Measurements from ENCODE around the gene LMF2.

Gene LMF2

DNA sequence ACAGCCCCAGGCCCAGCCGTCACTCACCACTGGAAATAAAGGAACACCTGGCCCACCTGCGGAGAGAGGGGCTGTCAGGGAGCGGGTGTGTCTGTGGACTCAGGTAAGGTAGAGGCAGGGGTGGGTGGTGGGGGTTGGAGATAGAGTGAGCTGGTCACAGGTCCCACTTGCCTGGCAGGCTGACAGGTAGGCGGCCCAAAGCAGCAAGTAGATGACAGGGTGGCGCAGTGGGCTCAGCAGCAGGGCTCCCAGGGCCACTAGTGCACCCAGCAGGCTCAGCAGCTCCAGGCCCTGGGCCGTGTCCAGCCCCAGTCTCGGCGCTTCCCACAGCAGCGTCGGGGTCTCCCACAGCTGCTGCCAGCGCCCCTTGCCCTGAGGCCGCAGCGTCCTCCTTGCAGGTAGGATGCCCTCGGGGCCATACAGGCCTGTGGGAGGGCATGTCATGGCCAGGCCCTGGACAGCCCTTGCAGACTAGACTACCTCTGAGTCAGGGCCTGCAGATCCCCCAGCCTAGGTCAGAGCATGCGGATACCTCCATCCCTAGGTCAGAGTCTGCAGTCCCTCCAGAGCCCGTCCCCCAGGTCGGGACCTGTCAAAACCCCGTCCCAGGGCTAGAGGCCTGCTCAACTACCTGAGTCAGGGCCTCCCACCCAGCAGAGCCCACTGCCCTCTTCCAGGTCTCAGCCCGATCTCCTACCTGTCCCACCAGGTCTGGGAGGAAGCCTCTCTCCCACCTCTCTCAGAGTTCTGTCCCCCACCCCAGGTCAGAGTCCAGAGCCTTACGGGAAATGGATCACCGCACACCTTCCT, 686 bp downstream of the LMF2 start:
- in situ Hi-C loops (cut with MboI; ENCODE audit: low pct_unique_long_range_greater_than_20kb, low sequenced_read_pairs), result no loop called here

DNA sequence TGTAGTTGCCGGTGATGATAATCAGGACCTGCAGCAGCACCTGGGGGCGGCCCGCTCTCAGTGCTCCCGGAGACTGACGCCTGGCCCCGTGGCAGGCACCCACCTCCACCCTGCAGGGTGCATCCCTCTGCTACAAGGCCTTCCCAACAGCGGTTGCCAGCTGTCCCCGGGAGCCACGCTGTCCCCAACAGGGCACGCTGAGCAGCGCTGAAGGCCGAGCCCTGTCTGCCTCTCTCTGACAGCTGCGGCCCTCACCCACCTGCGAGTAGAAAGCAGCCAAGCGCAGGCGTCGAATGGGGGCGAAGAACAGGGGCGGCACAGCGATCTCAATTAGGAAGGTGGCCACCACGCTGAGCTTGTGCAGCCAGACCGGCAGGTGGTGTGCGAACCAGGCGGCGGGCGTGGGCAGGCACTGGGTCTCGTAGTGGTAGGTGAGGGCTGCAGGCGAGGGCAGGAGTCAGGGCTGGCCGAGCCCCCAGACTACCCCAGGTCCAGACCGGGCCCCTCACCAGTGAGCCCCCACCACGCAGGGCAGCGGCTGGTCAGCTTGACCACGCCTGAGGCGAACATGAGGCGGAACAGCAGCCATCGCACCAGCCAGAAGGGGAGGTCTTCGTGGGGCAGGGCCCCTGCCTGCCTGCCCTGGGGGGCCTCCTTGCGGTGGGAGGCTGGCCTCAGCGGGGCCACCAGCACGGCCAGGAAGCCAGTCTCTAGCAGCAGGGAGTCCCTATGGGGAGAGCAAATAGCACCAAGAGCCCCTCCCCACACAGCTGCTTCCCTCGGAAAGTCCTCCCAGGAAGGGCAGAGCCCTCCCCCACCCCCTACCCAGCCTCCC, 1.5 kb downstream of the LMF2 start:
- in situ Hi-C loops (cut with MboI; ENCODE audit: low pct_unique_long_range_greater_than_20kb, low sequenced_read_pairs), result no loop called here
- DNase-seq, result no peak

More for the DNA sequence above, 686 bp downstream of the LMF2 start:
- DNase-seq, result no peak

DNA sequence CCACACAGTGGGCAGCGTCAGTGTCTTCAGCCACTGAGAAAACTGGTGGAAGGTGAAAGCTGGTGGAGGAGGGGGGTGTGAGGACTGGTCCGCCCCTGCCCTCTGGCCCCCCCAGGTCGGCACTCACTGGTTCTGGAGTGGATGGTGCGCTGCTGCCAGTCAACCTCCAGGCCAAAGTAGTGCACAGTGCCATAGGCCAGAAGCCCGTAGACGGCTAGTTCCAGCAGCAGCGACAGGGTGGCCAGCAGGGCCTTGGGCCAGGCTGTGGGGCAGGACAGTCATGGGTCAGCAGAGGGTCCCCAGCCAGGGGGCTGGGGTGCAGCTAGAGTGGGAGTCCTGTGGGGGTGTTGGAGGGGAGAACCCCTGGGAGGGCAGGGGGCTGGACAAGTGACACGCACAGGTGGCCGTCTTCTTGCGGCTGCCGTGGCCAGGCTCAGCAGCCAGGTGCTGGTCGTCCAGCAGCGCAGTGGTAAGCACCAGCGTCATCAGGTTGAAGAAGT, 2.2 kb downstream of the LMF2 start:
- no peak for DNase-seq
- in situ Hi-C loops (cut with MboI; ENCODE audit: low pct_unique_long_range_greater_than_20kb, low sequenced_read_pairs), result no loop called here

- DNase-seq, result no peak
Observed at GRCh38 chr22:50504369-50505211, 2.9 kb downstream of the LMF2 start.

DNA sequence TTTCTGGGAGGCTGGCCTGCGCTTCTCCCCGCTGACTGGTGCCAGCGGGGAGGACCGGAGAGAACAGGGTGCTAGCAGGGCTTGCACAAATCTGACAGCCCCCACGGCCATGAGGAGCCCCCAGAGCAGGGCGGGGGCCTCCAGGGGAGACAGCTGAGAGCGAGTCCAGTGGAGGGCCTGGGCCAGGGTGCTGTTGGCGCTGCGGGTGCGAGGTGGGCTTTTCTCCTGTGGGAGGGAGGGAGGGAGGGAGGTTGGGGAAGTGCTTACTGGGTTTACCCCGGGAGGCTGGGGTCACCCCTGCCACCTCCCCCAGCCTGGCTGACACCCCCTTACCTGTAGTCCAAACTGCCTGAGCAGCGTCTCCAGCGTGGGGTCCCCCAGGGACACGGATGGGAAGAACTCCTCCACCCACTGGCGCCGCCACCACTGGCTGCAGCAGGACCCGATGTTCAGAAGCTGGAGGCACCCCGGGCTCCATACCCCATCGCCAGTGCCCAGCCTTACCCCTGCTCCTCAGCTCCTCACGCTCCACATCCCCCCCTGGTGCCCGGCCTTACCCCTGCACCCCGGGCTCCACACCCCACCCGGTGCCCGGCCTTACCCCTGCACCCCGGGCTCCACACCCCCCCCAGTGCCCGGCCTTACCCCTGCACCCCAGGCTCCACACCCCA, 3.9 kb downstream of the LMF2 start:
- in situ Hi-C loops (cut with MboI; ENCODE audit: low pct_unique_long_range_greater_than_20kb, low sequenced_read_pairs), result no loop called here
- no peak for DNase-seq

More at GRCh38 chr22:50504369-50505211, 2.9 kb downstream of the LMF2 start:
- in situ Hi-C loops (cut with MboI; ENCODE audit: low pct_unique_long_range_greater_than_20kb, low sequenced_read_pairs), result no loop called here

GRCh38 chr22:50502628-50503474, 4.7 kb downstream of the LMF2 start:
- in situ Hi-C loops (cut with MboI; ENCODE audit: low pct_unique_long_range_greater_than_20kb, low sequenced_read_pairs), result no loop called here
- no peak for DNase-seq

GRCh38 chr22:50502096-50502495, 5.4 kb downstream of the LMF2 start:
- in situ Hi-C loops (cut with MboI; ENCODE audit: low pct_unique_long_range_greater_than_20kb, low sequenced_read_pairs), result no loop called here
- no peak for DNase-seq

- no peak for DNase-seq
- in situ Hi-C loops (cut with MboI; ENCODE audit: low pct_unique_long_range_greater_than_20kb, low sequenced_read_pairs), result no loop called here
Observed at GRCh38 chr22:50500452-50500851, 7.0 kb downstream of the LMF2 start.

DNA sequence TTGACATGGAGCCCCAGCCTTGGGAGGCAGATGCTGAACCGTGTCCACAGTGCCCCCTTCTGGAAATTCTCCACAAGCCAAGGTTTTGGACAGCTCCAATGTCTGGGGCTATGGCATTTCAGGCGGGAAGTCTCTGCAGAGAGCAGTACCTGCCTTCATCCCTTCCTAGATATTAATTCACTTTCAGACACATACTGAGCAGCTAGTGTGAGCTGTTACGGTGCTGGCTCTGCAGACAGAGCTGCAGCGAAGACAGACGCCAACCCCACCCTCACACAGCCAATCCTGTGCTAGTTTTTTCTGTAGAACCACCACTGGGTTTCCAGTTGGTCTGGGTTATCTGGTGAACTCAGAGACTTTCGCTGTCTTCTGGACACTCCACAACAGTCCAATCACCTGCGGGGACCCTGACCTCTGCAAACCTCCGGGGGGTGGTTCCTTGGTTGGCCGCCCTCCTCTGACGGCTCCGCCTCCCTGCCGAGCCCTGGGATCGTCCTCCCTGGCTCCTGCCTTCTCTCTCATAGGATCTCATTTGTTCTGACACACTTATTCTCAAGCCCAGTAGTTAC, 9.1 kb downstream of the LMF2 start:
- DNase-seq, result peak; percentile 82
- in situ Hi-C loops (cut with MboI; ENCODE audit: low pct_unique_long_range_greater_than_20kb, low sequenced_read_pairs), result no loop called here

GRCh38 chr22:50497093-50497492, 10.4 kb downstream of the LMF2 start:
- in situ Hi-C loops (cut with MboI; ENCODE audit: low pct_unique_long_range_greater_than_20kb, low sequenced_read_pairs), result no loop called here
- no peak for DNase-seq

- peak; percentile 82 for DNase-seq
- in situ Hi-C loops (cut with MboI; ENCODE audit: low pct_unique_long_range_greater_than_20kb, low sequenced_read_pairs), result no loop called here
Observed at GRCh38 chr22:50490531-50491308, 16.8 kb downstream of the LMF2 start.

DNA sequence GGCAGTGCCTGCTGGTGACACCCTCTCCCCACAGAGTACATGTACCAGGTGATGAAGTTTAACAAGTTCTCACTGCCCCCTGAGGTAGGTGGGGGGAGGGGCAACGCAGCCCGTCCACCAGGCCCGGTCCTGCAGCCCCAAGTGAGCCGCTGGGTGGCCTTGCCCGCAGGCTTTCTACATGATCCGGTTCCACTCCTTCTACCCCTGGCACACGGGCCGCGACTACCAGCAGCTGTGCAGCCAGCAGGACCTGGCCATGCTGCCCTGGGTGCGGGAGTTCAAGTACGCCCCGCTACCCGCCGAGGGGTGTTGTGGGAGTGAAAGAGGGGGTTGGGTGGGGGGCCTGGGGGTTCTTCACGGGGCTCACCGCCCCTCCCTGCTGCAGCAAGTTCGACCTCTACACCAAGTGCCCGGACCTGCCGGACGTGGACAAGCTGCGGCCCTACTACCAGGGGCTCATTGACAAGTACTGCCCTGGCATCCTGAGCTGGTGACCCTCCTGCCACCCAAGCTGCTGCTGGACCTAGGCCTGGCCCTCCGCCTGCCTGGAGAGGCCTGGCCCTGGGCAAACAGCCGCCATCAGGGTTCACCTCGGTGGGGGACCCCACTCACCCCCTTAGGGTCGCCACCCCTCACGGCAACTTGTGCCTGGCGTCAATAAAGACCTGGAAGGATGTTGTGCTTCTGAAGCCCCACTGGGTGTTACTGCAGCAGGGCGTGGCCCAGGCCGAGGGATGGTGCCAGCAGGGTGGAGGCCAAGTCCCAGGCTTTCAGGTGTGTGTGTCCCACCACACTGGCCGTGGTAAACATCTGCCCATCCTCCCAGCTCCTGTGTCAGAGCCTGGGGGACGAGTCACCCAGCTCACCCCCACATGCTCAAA, 17.9 kb downstream of the LMF2 start:
- DNase-seq, result no peak
- in situ Hi-C loops (cut with MboI; ENCODE audit: low pct_unique_long_range_greater_than_20kb, low sequenced_read_pairs), result loop anchor here (10.0 kb wide), 1 partner anchor 55 kb away; no protein-coding TSS in a partner anchor

DNA sequence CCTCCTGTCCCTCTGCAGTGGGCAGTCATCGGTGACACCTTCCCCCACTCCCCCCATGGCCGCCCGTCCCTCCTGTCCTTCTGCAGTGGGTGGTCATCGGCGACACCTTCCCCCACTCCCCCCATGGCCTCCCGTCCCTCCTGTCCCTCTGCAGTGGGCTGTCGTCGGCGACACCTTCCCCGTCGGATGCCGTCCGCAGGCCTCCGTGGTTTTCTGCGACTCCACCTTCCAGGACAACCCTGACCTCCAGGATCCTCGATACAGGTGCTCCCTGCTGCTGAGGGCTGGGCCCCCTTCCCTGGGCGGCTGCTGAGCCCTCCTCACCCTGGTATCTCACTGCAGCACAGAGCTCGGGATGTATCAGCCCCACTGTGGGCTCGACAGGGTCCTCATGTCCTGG, 18.6 kb downstream of the LMF2 start:
- DNase-seq, result no peak
- in situ Hi-C loops (cut with MboI; ENCODE audit: low pct_unique_long_range_greater_than_20kb, low sequenced_read_pairs), result loop anchor here (10.0 kb wide), 1 partner anchor 54 kb away; no protein-coding TSS in a partner anchor

DNA sequence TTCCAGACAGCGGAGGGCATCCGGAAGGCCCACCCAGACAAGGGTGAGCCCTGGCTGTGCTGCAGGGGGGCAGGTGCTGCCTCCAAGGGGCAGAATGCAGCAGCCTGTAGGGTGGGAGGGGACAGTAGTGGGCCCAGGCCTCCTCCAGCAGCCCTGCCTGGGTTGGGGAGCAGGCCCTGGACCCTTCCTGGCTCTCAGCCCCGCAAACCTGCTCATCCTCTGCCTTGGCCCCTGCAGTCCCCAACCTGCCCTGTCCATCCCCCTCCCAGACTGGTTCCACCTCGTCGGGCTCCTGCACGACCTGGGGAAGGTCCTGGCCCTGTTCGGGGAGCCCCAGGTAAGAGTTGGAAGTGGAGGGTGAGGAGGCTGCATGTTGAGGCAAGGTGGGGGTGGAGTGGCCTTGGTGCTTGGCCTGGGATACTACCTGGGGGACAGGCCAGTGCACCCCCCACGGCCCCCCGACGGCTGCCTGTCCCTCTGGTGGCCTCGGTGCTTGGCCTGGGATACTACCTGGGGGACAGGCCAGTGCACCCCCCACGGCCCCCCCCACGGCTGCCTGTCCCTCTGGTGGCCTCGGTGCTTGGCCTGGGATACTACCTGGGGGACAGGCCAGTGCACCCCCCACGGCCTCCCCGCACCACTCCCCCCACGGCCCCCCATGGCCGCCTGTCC, 19.4 kb downstream of the LMF2 start:
- in situ Hi-C loops (cut with MboI; ENCODE audit: low pct_unique_long_range_greater_than_20kb, low sequenced_read_pairs), result loop anchor here (10.0 kb wide), 1 partner anchor 53 kb away; no protein-coding TSS in a partner anchor
- no peak for DNase-seq

GRCh38 chr22:50487290-50488005, 20.1 kb downstream of the LMF2 start:
- in situ Hi-C loops (cut with MboI; ENCODE audit: low pct_unique_long_range_greater_than_20kb, low sequenced_read_pairs), result loop anchor here (10.0 kb wide), 1 partner anchor 53 kb away; no protein-coding TSS in a partner anchor
- no peak for DNase-seq
